NCI-H1694 treated with DMSO at 0.1 percent for 48 hours (cell line): ENCODE results near the gene CD248.
"Not testable (repeated sequence)": the region's sequence is repeated elsewhere in the genome, so short reads cannot be mapped to it uniquely, and the experiment has no call there.

Experiments
- DNase-seq: peaks from one replicate; lab custom pipeline; 2025; lab: John Stamatoyannopoulos, UW

Gene CD248

GRCh38 chr11:66288671-66289547 lies 27.9 kb downstream of the CD248 start, which contains the start of gene YIF1A:
Gene YIF1A, minus strand, starts transcription at chr11:66289143. Its CDS starts 158 bp downstream, at chr11:66288985.
- peak; percentile 97 for DNase-seq

DNA sequence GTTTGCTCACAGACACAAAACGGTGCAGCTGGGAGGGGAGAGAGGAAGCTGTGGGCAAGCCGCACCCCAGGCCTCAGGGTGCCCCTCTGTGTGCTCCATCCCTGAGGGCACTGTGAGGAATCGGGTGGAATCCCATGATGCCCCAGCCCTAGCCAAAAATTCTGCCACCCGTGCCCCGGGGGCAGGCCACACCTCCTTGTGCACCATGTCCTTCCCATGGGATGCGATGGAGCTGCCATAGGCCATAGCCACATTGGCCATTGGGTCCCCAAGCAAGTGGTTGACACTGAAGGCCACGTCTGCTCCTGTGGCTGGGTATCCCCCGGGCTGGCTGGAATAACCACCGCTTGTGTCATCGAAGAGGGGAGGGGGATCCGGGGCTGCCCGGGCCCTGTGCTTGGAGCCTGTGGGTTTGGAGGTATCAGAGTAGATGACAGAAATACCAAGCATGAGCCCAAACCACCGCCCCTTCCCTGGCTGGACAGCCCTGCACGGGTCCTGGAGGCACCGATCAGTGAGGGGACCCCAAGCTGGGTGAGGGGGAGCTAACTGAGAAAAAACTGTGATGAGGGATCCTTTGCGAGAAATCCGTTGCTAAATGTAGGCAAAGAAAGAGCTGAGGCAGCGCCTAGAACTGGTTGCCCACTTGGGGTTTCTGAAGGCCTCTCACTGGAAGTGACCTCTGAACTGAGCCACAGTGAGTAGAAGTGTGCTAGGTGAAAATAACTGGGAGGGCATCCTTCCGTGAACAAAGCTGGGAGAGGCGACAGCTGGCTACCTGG lies 28.8 kb downstream of the CD248 start:
- no peak for DNase-seq

- DNase-seq, result no peak
Observed at GRCh38 chr11:66287211-66287888, 29.5 kb downstream of the CD248 start.

DNA sequence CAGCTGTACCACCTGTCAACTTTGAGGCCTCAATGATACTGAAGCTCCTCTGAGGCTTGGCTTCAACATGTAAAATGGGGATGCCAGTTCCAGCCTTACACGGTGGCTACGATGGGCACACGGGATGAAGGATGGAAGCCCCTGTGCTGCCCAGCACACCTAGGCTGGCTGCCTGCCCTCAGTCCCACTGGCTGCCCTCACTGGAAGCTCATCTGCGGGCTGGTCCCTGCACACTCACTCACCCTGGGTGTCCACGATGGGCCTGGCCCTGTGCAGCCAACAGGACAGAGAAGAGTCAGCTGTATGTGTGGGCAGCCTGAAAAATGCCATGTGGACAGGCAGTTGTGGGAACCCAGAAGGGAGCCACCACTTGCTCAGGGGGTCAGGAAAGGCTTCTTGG lies 30.1 kb downstream of the CD248 start:
- no peak for DNase-seq

DNA sequence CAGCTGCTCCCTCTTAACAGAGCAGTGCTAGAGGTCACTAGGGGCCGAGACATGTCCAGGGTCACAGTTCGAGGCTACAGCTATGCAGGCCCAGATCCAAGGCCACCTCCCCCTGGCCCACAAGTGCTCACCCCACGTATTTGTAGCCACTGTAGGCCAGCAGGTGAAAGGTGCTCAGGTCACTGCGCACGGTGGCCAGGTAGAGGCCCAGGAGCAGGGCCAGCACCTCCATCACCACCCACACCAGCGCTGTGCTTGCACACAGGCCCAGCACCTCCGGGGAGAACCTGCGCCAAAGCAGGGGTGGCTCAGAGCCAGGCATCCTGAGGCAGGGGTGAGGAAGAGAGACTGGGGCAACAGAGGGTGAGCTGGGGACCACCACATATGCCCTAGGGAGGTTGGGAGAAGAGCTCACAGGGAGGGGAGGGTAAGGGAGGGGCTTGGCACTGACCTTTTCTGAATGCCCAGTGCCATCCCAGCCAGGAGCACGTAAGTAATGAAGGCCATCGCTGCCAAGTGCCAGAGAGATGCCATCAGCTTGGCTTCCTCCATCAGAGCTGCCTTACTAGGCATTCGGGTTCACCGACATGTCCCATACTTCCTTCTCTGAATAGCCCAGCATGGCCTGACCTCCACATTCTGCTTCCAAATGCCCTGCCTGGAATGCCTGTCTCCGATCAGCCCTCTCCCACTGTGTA lies 31.4 kb downstream of the CD248 start:
- no peak for DNase-seq

GRCh38 chr11:66284526-66285078 lies 32.2 kb downstream of the CD248 start:
- no peak for DNase-seq

DNA sequence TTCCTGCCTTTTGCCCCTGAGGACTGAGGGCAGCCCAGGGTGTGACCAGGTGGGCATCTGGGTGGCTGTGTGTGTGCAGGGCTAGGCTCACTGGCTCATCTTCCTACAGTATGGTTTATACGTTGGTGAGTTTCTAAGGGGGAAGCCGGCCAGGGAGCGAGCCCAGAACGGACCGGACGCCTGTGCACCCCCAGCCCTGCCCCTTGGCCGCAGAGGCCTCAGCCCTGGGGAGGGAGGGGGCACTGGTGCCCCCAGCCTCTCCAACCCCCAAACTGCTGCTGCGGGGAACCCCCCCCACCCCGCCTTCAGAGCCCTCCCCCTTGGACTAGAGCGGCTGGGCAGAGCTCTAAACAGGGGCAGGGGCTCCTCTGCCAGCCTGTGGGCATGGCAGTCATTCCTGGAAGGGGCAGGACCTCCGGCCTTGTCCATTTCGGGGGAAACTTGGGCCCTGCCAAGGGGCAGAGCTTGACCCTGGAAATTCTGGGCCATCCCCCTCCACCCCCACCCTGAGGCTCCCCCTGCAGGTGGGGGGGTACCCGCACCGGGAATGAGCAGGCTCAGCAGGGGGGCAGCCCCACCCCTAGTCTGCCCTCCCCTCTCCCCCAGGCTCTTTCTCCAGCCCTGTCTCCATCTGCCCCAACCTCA lies 33.3 kb downstream of the CD248 start:
- no peak for DNase-seq

- peak; percentile 88 for DNase-seq
Observed at GRCh38 chr11:66282468-66283455, 34.1 kb downstream of the CD248 start.

- no peak for DNase-seq
Observed at GRCh38 chr11:66281776-66282467, 34.9 kb downstream of the CD248 start.

- DNase-seq, result no peak
Observed at GRCh38 chr11:66281001-66281400, 35.8 kb downstream of the CD248 start.

- peak; percentile 53 for DNase-seq
Observed at GRCh38 chr11:66280428-66280827, 36.4 kb downstream of the CD248 start.

DNA sequence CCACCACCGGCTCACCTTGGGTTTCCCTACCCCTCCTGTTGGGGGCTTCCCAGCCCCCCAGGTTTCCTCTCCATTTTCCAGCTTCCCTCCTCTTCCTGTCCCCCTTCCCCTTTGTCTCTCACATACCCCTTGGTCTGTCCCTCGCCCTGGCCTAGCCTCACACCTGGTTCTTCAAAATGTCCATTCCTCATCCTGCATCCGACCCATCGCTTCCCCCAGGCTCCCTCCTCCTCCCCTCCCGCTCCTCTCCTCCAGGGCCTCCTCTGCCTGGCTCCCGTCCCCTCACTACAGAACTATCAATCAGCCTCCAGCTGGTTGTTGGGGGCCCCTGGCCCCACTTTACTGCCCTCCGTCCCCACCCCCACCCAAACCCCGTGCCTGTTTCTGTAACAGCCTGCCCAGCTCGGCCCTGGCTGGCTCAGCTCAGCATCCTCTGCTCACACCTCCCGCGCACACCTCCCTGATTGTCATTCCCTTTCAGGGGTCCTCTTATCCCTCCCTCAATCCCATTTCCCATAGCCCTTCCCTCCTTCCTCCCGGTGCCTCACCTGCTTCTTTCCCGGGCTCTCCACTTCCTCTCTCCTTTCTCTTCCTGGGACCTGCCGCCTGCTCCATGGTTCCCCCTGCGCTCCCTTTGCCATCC lies 37.6 kb downstream of the CD248 start:
- DNase-seq, result no peak

- DNase-seq, result no peak
Observed at GRCh38 chr11:66278363-66279091, 38.3 kb downstream of the CD248 start.

GRCh38 chr11:66277471-66278362 lies 39.1 kb downstream of the CD248 start, which contains the start of gene CNIH2:
Gene CNIH2, plus strand, starts transcription at chr11:66278175. Its CDS starts 282 bp downstream, at chr11:66278457.
- no peak for DNase-seq

DNA sequence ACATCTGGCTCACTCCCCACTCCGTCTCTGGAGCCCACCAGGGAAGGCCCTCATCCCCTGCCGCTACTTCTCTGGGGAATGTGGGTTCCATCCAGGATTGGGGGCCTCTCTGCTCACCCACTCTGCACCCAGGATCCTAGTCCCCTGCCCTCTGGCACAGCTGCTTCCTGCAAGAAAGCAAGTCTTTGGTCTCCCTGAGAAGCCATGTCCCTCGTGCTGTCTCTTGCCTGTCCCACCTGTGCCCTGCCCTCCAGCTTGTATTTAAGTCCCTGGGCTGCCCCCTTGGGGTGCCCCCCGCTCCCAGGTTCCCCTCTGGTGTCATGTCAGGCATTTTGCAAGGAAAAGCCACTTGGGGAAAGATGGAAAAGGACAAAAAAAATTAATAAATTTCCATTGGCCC lies 39.8 kb downstream of the CD248 start:
- DNase-seq, result not testable (repeated sequence)

DNA sequence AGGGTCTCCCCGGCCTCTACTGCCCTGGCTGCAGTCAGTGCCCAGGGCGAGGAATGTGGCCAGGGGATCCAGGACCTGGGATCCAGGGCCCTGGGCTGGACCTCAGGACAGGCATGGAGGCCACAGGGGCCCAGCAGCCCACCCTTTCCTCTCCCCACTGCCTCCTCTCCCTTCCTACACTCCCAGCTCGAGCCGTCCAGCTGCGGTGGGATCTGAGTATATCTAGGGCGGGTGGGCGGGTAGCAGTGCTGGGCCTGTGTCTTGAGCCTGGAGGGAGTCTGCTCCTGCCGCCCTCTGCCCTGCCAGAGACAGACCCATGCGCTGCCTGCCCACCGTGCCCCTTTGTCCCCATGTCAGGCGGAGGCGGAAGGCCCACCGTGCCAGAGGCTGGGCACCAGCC lies 40.2 kb downstream of the CD248 start:
- not testable (repeated sequence) for DNase-seq
